H1 (cell line): ENCODE data around the gene DCAF12L1. TPM values are rescaled to one million over a fixed set of nuclear protein-coding genes. Genes with fewer than 3 reads are reported as not detected.

Experiments used
- CTCF ChIA-PET: fragments of 300-600 bp; sonication (Branson Sonifier 250); formaldehyde crosslinking; loops from one replicate; lab custom pipeline; 2021; ENCODE audit not compliant: partially characterized antibody; lab: Charles Lee
- POLR2A ChIA-PET: fragments of 300-600 bp; sonication (Branson Sonifier 250); formaldehyde crosslinking; loops from one replicate; lab custom pipeline; 2021; ENCODE audit warnings: inconsistent platforms; ENCODE audit not compliant: partially characterized antibody; lab: Charles Lee
- DNase-seq, 2 experiments: peaks; one replicate each; pipeline versions ENCODE4 v3.0.0 to v3.0.0-alpha.2; 2010 to 2022; ENCODE audit warnings: low spot score in 2 of 2, low read depth in 1 of 2, mixed read lengths in 1 of 2
- FAIRE-seq: peaks from 2 replicates; lab custom pipeline; 2011; peaks lifted over from hg19 to GRCh38; lab: Jason Lieb, UNC
- H2AFZ ChIP-seq: 2 replicates; pipeline ENCODE4 v1.8.1; 2012; ENCODE audit warnings: low read length, inconsistent platforms
- H2AK5ac ChIP-seq: 2 replicates; pipeline ENCODE4 v1.6.1; 2013; ENCODE audit warnings: low read depth, low read length
- H2BK120ac ChIP-seq: replicated peaks from 2 replicates; pipeline ENCODE3; 2013; ENCODE audit warnings: low read depth, low read length, inconsistent platforms
- H2BK12ac ChIP-seq: 2 replicates; pipeline ENCODE4 v1.6.1; 2013; ENCODE audit warnings: low read depth, low read length
- H2BK15ac ChIP-seq: 2 replicates; pipeline ENCODE4 v1.6.1; 2013; ENCODE audit warnings: low read length
- H2BK20ac ChIP-seq: 2 replicates; pipeline ENCODE4 v1.6.1; 2013; ENCODE audit warnings: low read length
- H2BK5ac ChIP-seq: 2 replicates; pipeline ENCODE4 v1.6.1; 2013; ENCODE audit warnings: low read depth, low read length
- H3K14ac ChIP-seq: 2 replicates; pipeline ENCODE4 v1.6.1; 2013; ENCODE audit warnings: inconsistent platforms; ENCODE audit not compliant: insufficient read length
- H3K18ac ChIP-seq: 2 replicates; pipeline ENCODE4 v1.6.1; 2013; ENCODE audit warnings: low read length; ENCODE audit errors: extremely low read depth
- H3K23ac ChIP-seq: 2 replicates; pipeline ENCODE4 v1.6.1; 2013; ENCODE audit warnings: inconsistent platforms; ENCODE audit not compliant: insufficient read length
- H3K23me2 ChIP-seq: 2 replicates; pipeline ENCODE4 v1.6.1; 2013; ENCODE audit warnings: low read depth, low read length
- H3K27ac ChIP-seq: 2 replicates; pipeline ENCODE4 v1.6.1; 2011; ENCODE audit warnings: low read depth, low read length, inconsistent platforms
- H3K27me3 ChIP-seq, 4 experiments: replicated peaks in 1 of 4; 1 replicate in 1 of 4; 2 replicates in 3 of 4; pipeline versions ENCODE4 v1.6.1 to v1.8.1; 2011 to 2013; ENCODE audit warnings: low read length in 3 of 4, mild to moderate bottlenecking in 3 of 4, inconsistent platforms in 2 of 4, mixed read lengths in 2 of 4, moderate library complexity in 1 of 4; ENCODE audit not compliant: control insufficient read depth in 3 of 4, insufficient read depth in 3 of 4; ENCODE audit errors: extremely low read depth in 1 of 4
- H3K36me3 ChIP-seq, 4 experiments: 2 replicates each; pipeline versions ENCODE4 v1.6.1 to v1.8.1; 2011 to 2013; ENCODE audit warnings: mild to moderate bottlenecking in 4 of 4, low read length in 3 of 4, moderate library complexity in 2 of 4, control low read depth in 1 of 4, inconsistent platforms in 1 of 4; ENCODE audit not compliant: insufficient read depth in 4 of 4, control insufficient read depth in 2 of 4
- H3K4ac ChIP-seq: replicated peaks from 2 replicates; pipeline ENCODE3; 2013; ENCODE audit warnings: low read length, low read depth, mixed read lengths, inconsistent platforms; ENCODE audit not compliant: insufficient read length
- H3K4me1 ChIP-seq, 4 experiments: replicated peaks in 1 of 4; 1 replicate in 1 of 4; 2 replicates in 3 of 4; pipeline versions ENCODE4 v1.6.1 to v1.8.1; 2011 to 2013; ENCODE audit warnings: low read length in 3 of 4, inconsistent platforms in 2 of 4, mixed read lengths in 1 of 4; ENCODE audit not compliant: insufficient read depth in 4 of 4, control insufficient read depth in 3 of 4
- H3K4me2 ChIP-seq, 2 experiments: 2 replicates each; pipeline versions ENCODE4 v1.6.1 to v1.8.1; 2011 to 2013; ENCODE audit warnings: low read depth in 2 of 2, low read length in 2 of 2, control low read depth in 1 of 2, inconsistent platforms in 1 of 2, mild to moderate bottlenecking in 1 of 2; ENCODE audit not compliant: insufficient read depth in 1 of 2
- H3K4me3 ChIP-seq, 4 experiments: fragments of 200-600, 300-600 bp in 1 of 4; sonication (generic), shearing (Covaris generic), sonication (Bioruptor Twin) in 1 of 4; 2 replicates each; pipeline versions ENCODE4 v1.5.1 to v1.8.1; 2011 to 2016; ENCODE audit warnings: low read length in 4 of 4, low read depth in 3 of 4, control low read depth in 2 of 4, inconsistent platforms in 2 of 4, mild to moderate bottlenecking in 2 of 4, mixed read lengths in 1 of 4, moderate library complexity in 1 of 4; ENCODE audit not compliant: insufficient read depth in 2 of 4; ENCODE audit errors: extremely low read depth in 1 of 4
- H3K56ac ChIP-seq: replicated peaks from 2 replicates; pipeline ENCODE3; 2013; ENCODE audit warnings: low read depth, mild to moderate bottlenecking, mixed read lengths, low read length, inconsistent platforms; ENCODE audit not compliant: insufficient read length
- H3K79me1 ChIP-seq: 2 replicates; pipeline ENCODE4 v1.6.1; 2013; ENCODE audit warnings: low read depth, low read length, control low read depth
- H3K79me2 ChIP-seq, 2 experiments: 2 replicates each; pipeline versions ENCODE4 v1.6.1 to v1.8.1; 2012 to 2013; ENCODE audit warnings: low read length in 2 of 2, mild to moderate bottlenecking in 2 of 2, inconsistent platforms in 1 of 2; ENCODE audit not compliant: insufficient read depth in 2 of 2, control insufficient read depth in 1 of 2
- H3K9ac ChIP-seq, 4 experiments: replicated peaks in 1 of 4; 1 replicate in 1 of 4; 2 replicates in 3 of 4; pipeline versions ENCODE4 v1.6.1 to v1.8.1; 2011 to 2013; ENCODE audit warnings: low read depth in 3 of 4, low read length in 3 of 4, control low read depth in 2 of 4, mild to moderate bottlenecking in 2 of 4, moderate library complexity in 2 of 4, inconsistent platforms in 1 of 4; ENCODE audit errors: extremely low read depth in 1 of 4
- H3K9me3 ChIP-seq, 2 experiments: 2 replicates each; pipeline versions ENCODE4 v1.6.1 to v1.8.1; 2012 to 2013; ENCODE audit warnings: mild to moderate bottlenecking in 2 of 2, moderate library complexity in 2 of 2, control low read depth in 1 of 2, inconsistent platforms in 1 of 2, low read depth in 1 of 2, low read length in 1 of 2, mixed read lengths in 1 of 2; ENCODE audit not compliant: insufficient read depth in 2 of 2
- H4K20me1 ChIP-seq, 2 experiments: replicated peaks in 1 of 2; 2 replicates each; pipeline versions ENCODE3 to v1.8.1; 2011 to 2013; ENCODE audit warnings: inconsistent platforms in 2 of 2, low read length in 2 of 2, mild to moderate bottlenecking in 1 of 2; ENCODE audit not compliant: insufficient read depth in 2 of 2, control insufficient read depth in 1 of 2
- H4K5ac ChIP-seq: 2 replicates; pipeline ENCODE4 v1.6.1; 2013; ENCODE audit warnings: low read length, low read depth, mixed read lengths, inconsistent platforms; ENCODE audit not compliant: insufficient read length
- H4K8ac ChIP-seq: 2 replicates; pipeline ENCODE4 v1.8.0; 2013; ENCODE audit warnings: mild to moderate bottlenecking, moderate library complexity, low read length, inconsistent platforms; ENCODE audit not compliant: insufficient read depth; ENCODE audit errors: extremely low read depth
- H4K91ac ChIP-seq: replicated peaks from 2 replicates; pipeline ENCODE3; 2013; ENCODE audit warnings: low read length, mixed read lengths, inconsistent platforms; ENCODE audit not compliant: insufficient read length
- CBX8 ChIP-seq: fragments of 300-800, 300-1000 bp; sonication (generic); IDR thresholded peaks from 2 replicates; pipeline ENCODE4 v1.7.1; 2016; ENCODE audit warnings: low read depth, low read length, borderline replicate concordance
- KDM5A ChIP-seq: fragments of 200-600 bp; IDR thresholded peaks from 2 replicates; pipeline ENCODE4 v1.7.1; 2012; ENCODE audit warnings: mild to moderate bottlenecking, low read length, inconsistent platforms, mixed read lengths
- NRF1 ChIP-seq: IDR thresholded peaks from 2 replicates; pipeline ENCODE4 v1.6.1; 2011; ENCODE audit warnings: mild to moderate bottlenecking, low read depth, low read length, improper control_type of control experiment
- RAD21 ChIP-seq, 2 experiments: IDR thresholded peaks in 1 of 2; conservative IDR thresholded peaks in 1 of 2; 2 replicates each; pipeline ENCODE4 v1.6.1; 2011; ENCODE audit warnings: low read depth in 2 of 2, low read length in 2 of 2, improper control_type of control experiment in 1 of 2, inconsistent platforms in 1 of 2, mild to moderate bottlenecking in 1 of 2, moderate library complexity in 1 of 2
- TCF12 ChIP-seq: IDR thresholded peaks from 2 replicates; pipeline ENCODE4 v1.6.1; 2011; ENCODE audit warnings: low read depth, mild to moderate bottlenecking, low read length
- USF2 ChIP-seq: IDR thresholded peaks from 2 replicates; pipeline ENCODE4 v1.6.1; 2011; ENCODE audit warnings: low read length, improper control_type of control experiment
- WGBS, 2 experiments: shearing (Covaris generic) in 1 of 2; methylation state at CpG; one replicate each; pipeline versions ENCODE4 v1.1.6 to v1.1.7; 2013 to 2015; ENCODE audit warnings: low lambda C conversion rate in 2 of 2, mixed read lengths in 2 of 2, inconsistent platforms in 1 of 2, low coverage in 1 of 2, missing lambda C conversion rate in 1 of 2; ENCODE audit not compliant: insufficient replicate concordance in 2 of 2, insufficient coverage in 1 of 2, insufficient read length in 1 of 2; ENCODE audit errors: extremely low coverage in 1 of 2, missing lambda C conversion rate in 1 of 2; 5-methylcytosine and 5-hydroxymethylcytosine counted together
- polyA plus RNA-seq, 7 experiments: library from polyadenylated mRNA; depleted of rRNA in 3 of 7; stranded (reverse) in 5 of 7; unstranded in 2 of 7; fragments of >200 nt in 5 of 7; fragments of 200-250 nt in 2 of 7; gene quantifications; 1 replicate in 5 of 7; 2 replicates in 1 of 7; 4 replicates in 1 of 7; pipeline versions ENCODE4 v1.2.1 to v1.2.3, GENCODE V29; 2011 to 2013; ENCODE audit warnings: missing spikeins in 2 of 7, mixed read lengths in 2 of 7
- total RNA-seq: library from RNA; stranded (reverse); fragmentation: NEBNext Ultra II Directional; extraction: Animal tissue kit (Norgen Biotek cat#: 25700); gene quantifications from 2 replicates; pipeline ENCODE4 v1.2.1, GENCODE V29; 2021

Gene DCAF12L1
- total and polyA plus RNA-seq, 2 of the 8 experiments (the other 6 are each of a cell fraction or from before 2014, with no cell fraction given) = 0.27 to 5.3 TPM

DNA sequence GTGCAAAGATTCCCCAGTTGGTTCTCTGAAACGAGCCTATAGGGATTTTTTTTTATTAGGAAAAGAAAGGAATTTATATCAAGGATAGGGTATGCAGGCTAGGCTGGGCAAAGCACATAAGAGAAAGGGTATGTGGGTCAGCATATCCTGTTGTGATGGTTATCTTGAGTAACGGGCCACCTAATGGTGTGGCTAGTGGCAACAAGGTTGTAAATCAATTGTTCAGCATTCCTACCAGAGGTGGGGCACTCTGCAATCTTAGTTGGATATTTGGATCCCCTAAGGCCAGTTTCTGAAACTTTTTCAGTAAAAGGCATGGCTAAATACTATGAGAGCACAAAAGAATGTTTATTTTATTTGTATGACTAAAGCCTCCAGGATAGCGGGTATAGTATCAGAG, 42.7 kb downstream of the DCAF12L1 start:
- CTCF ChIA-PET = no interaction called here
- no peak for TF ChIP-seq USF2
- no peak for TF ChIP-seq CBX8
- TF ChIP-seq RAD21 (IDR thresholded peaks at IDR 0.05 in 1 of 2, conservative IDR thresholded peaks at IDR 0.05 in 1 of 2; ENCODE audit: low read depth in 2 of 2, low read length in 2 of 2) = no peak
- TF ChIP-seq NRF1 = no peak
- no peak for TF ChIP-seq TCF12
- no peak for TF ChIP-seq KDM5A

More for the DNA sequence above, 42.7 kb downstream of the DCAF12L1 start:
- H3K23me2 ChIP-seq = no peaks in the 10 kb centered on the region
- no peak overlapping the region for H3K14ac ChIP-seq
- H2BK12ac ChIP-seq = no peak overlapping the region
- no peak overlapping the region for H4K8ac ChIP-seq
- 86% methylated on average over 3 of the region's 3 CpGs; no CpG with 5 or more reads in 1 of the 2 experiments for WGBS, 2 experiments
- no peak overlapping the region for H2AFZ ChIP-seq
- no peak overlapping the region for H2BK120ac ChIP-seq
- H4K20me1 ChIP-seq = no peaks in the 10 kb centered on the region
- no peak overlapping the region for H4K5ac ChIP-seq
- POLR2A ChIA-PET = no interaction called here
- H3K9me3 ChIP-seq = no peaks in the 10 kb centered on the region; a peak in 1 of 4 replicates
- H3K4me1 ChIP-seq = no peaks in the 10 kb centered on the region
- no peaks in the 10 kb centered on the region for H3K79me2 ChIP-seq
- no peak overlapping the region for H2BK20ac ChIP-seq
- no peak overlapping the region for H3K9ac ChIP-seq
- no peaks in the 10 kb centered on the region for H3K27me3 ChIP-seq
- H2BK15ac ChIP-seq = no peak overlapping the region
- H3K23ac ChIP-seq = no peak overlapping the region
- no peak overlapping the region for H3K4me2 ChIP-seq
- no peak overlapping the region for H3K4me3 ChIP-seq
- DNase-seq (no peak), FAIRE-seq (no peak)
- no peaks in the 10 kb centered on the region for H3K79me1 ChIP-seq
- no peak overlapping the region for H2BK5ac ChIP-seq
- no peak overlapping the region for H4K91ac ChIP-seq
- H3K18ac ChIP-seq = no peak overlapping the region
- no peak overlapping the region for H3K56ac ChIP-seq
- no peak overlapping the region for H3K4ac ChIP-seq
- no peaks in the 10 kb centered on the region for H3K36me3 ChIP-seq
- no peak overlapping the region for H2AK5ac ChIP-seq
- no peak overlapping the region for H3K27ac ChIP-seq
